Neuronal stem cell (in vitro differentiated cells): ENCODE results near the gene PDCD7.

Experiments used
- DNase-seq: peaks from one replicate; pipeline ENCODE4 v3.0.0-alpha.2; 2013; ENCODE audit warnings: low spot score
- H2AFZ ChIP-seq: one replicate; pipeline ENCODE4 v1.6.1; 2013; ENCODE audit warnings: mild to moderate bottlenecking, low read length, inconsistent platforms
- H2AK5ac ChIP-seq: 2 replicates; pipeline ENCODE4 v1.6.1; 2013; ENCODE audit warnings: low read depth, mild to moderate bottlenecking, inconsistent platforms, low read length, moderate library complexity, mixed read lengths
- H2BK120ac ChIP-seq: 2 replicates; pipeline ENCODE4 v1.6.1; 2013; ENCODE audit warnings: low read depth, mild to moderate bottlenecking, inconsistent platforms, low read length, moderate library complexity, mixed read lengths
- H2BK12ac ChIP-seq: one replicate; pipeline ENCODE4 v1.6.1; 2013; ENCODE audit warnings: low read length, inconsistent platforms
- H2BK15ac ChIP-seq: 2 replicates; pipeline ENCODE4 v1.6.1; 2013; ENCODE audit warnings: mild to moderate bottlenecking, low read length, inconsistent platforms, mixed read lengths
- H2BK5ac ChIP-seq: one replicate; pipeline ENCODE4 v1.6.1; 2013; ENCODE audit warnings: inconsistent platforms, mild to moderate bottlenecking, low read length, moderate library complexity
- H3K14ac ChIP-seq: one replicate; pipeline ENCODE4 v1.6.1; 2013; ENCODE audit warnings: low read length, inconsistent platforms
- H3K18ac ChIP-seq: 2 replicates; pipeline ENCODE4 v1.6.1; 2013; ENCODE audit warnings: low read length, inconsistent platforms
- H3K23ac ChIP-seq: 2 replicates; pipeline ENCODE4 v1.6.1; 2013; ENCODE audit warnings: low read depth, mild to moderate bottlenecking, mixed read lengths, low read length, inconsistent platforms; ENCODE audit not compliant: poor library complexity
- H3K27ac ChIP-seq: replicated peaks from 3 replicates; pipeline ENCODE4 v1.5.1; 2013; ENCODE audit warnings: low read length, inconsistent platforms
- H3K27me3 ChIP-seq, 3 experiments: 2 replicates each; pipeline ENCODE4 v1.6.1; 2013; ENCODE audit warnings: low read length in 3 of 3, mild to moderate bottlenecking in 2 of 3, inconsistent platforms in 1 of 3, low read depth in 1 of 3, mixed read lengths in 1 of 3, moderate library complexity in 1 of 3; ENCODE audit not compliant: control insufficient read depth in 3 of 3, insufficient read depth in 3 of 3
- H3K36me3 ChIP-seq, 2 donors: replicated peaks in 1 of 2; 2 replicates each; pipeline ENCODE4 v1.6.1; 2013; ENCODE audit warnings: low read length in 2 of 2; ENCODE audit not compliant: control insufficient read depth in 2 of 2, insufficient read depth in 2 of 2
- H3K4ac ChIP-seq: 2 replicates; pipeline ENCODE4 v1.6.1; 2013; ENCODE audit warnings: inconsistent platforms, mild to moderate bottlenecking, low read length, moderate library complexity
- H3K4me1 ChIP-seq, 2 donors: 1 replicate in 1 of 2; 2 replicates in 1 of 2; pipeline ENCODE4 v1.6.1; 2013; ENCODE audit warnings: low read length in 2 of 2, low read depth in 1 of 2; ENCODE audit not compliant: control insufficient read depth in 2 of 2, insufficient read depth in 1 of 2
- H3K4me2 ChIP-seq: one replicate; pipeline ENCODE4 v1.6.1; 2013; ENCODE audit warnings: mild to moderate bottlenecking, low read length, inconsistent platforms; ENCODE audit not compliant: insufficient read depth, poor library complexity, severe bottlenecking
- H3K4me3 ChIP-seq, 2 donors: 2 replicates each; pipeline ENCODE4 v1.5.1; 2013; ENCODE audit warnings: low read length in 2 of 2, mild to moderate bottlenecking in 2 of 2, inconsistent platforms in 1 of 2, moderate library complexity in 1 of 2
- H3K79me1 ChIP-seq: one replicate; pipeline ENCODE4 v1.6.1; 2013; ENCODE audit warnings: low read depth, mild to moderate bottlenecking, inconsistent platforms, low read length, moderate library complexity
- H3K9ac ChIP-seq: one replicate; pipeline ENCODE4 v1.6.1; 2013; ENCODE audit warnings: mild to moderate bottlenecking, low read depth, low read length, inconsistent platforms; ENCODE audit not compliant: poor library complexity
- H3K9me3 ChIP-seq, 2 donors: replicated peaks in 1 of 2; 2 replicates each; pipeline versions ENCODE3 to v1.6.1; 2013; ENCODE audit warnings: low read length in 2 of 2, mild to moderate bottlenecking in 2 of 2, inconsistent platforms in 1 of 2, low read depth in 1 of 2, mixed read lengths in 1 of 2, moderate library complexity in 1 of 2; ENCODE audit not compliant: control insufficient read depth in 2 of 2, insufficient read depth in 1 of 2
- H4K8ac ChIP-seq: one replicate; pipeline ENCODE4 v1.6.1; 2013; ENCODE audit warnings: low read depth, mild to moderate bottlenecking, inconsistent platforms, low read length, moderate library complexity
- H4K91ac ChIP-seq: one replicate; pipeline ENCODE4 v1.6.1; 2013; ENCODE audit warnings: low read length, low read depth, mild to moderate bottlenecking, inconsistent platforms; ENCODE audit not compliant: poor library complexity
- WGBS, 2 donors: extraction: QIAGEN DNeasy Blood & Tissue Kit; methylation state at CpG; one replicate each; pipeline ENCODE4 v1.1.7; 2013; ENCODE audit warnings: missing lambda C conversion rate in 2 of 2, mixed read lengths in 1 of 2; ENCODE audit not compliant: insufficient read length in 2 of 2, insufficient replicate concordance in 1 of 2; ENCODE audit errors: extremely low coverage in 2 of 2; 5-methylcytosine and 5-hydroxymethylcytosine counted together

Gene PDCD7

DNA sequence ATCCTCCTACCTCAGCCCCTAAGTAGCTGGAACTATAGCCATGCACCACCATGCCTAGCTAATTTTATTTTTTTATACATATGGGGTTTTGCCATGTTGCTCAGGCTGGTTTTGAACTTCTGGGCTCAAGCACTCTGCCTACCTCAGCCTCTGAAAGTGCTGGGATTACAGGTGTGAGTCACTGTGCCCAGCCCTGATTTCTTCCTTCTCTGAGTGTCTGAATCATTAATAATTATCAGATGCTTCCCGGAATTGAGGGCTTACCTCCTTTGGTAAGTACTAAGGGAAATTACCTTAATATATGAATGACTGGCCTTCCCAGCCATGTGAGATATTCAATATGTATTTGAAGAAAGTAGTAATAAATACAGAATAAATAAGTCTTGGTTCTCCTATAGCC, 44.3 kb upstream of the PDCD7 start:
- H3K4me2 ChIP-seq, result no peak overlapping the region
- H3K18ac ChIP-seq, result no peak overlapping the region
- no peak overlapping the region for H3K27ac ChIP-seq
- H3K4ac ChIP-seq, result no peak overlapping the region
- no peak overlapping the region for H2BK12ac ChIP-seq
- no peak overlapping the region for H4K8ac ChIP-seq
- no peak overlapping the region for H3K23ac ChIP-seq
- peaks cover 6 to 88% of the 10 kb centered on the region in 2 donors for H3K36me3 ChIP-seq
- H3K4me3 ChIP-seq, result no peak overlapping the region
- H2BK15ac ChIP-seq, result no peak overlapping the region
- no CpG with 5 or more reads among the region's 1 CpG for WGBS, 2 donors
- H3K4me1 ChIP-seq, result no peaks in the 10 kb centered on the region
- no peaks in the 10 kb centered on the region for H3K9me3 ChIP-seq
- H3K79me1 ChIP-seq, result peaks cover 3% of the 10 kb centered on the region
- no peaks in the 10 kb centered on the region for H3K27me3 ChIP-seq
- H2BK5ac ChIP-seq, result no peak overlapping the region
- no peak overlapping the region for H2AK5ac ChIP-seq
- H4K91ac ChIP-seq, result no peak overlapping the region
- no peak overlapping the region for H2BK120ac ChIP-seq
- no peak overlapping the region for H3K14ac ChIP-seq
- H2AFZ ChIP-seq, result no peak overlapping the region
- no peak for DNase-seq
- no peak overlapping the region for H3K9ac ChIP-seq

DNA sequence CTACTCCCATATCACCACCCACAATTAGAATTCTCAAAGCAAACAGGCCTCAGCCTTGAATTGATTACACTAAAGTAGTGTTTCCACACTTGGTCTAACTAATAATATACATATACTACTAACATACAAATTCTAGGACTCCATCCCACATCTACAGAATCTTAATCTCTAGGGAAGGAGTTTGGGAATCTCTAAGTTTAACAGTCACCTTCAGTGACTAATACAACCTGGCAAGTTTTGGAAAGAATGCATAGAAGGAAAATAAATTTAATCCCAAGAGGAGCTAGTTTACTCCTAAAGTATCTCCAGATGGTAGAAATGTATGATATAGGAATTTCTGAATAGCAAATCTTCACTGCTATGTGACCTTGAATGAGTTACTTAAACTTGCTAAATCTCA, 42.4 kb upstream of the PDCD7 start:
- no peak overlapping the region for H2BK5ac ChIP-seq
- no peak overlapping the region for H3K27ac ChIP-seq
- no peaks in the 10 kb centered on the region for H3K27me3 ChIP-seq
- DNase-seq, result no peak
- no peak overlapping the region for H3K4ac ChIP-seq
- no peak overlapping the region for H3K9ac ChIP-seq
- no peak overlapping the region for H2BK12ac ChIP-seq
- H3K9me3 ChIP-seq, result no peaks in the 10 kb centered on the region
- H4K8ac ChIP-seq, result no peak overlapping the region
- H3K23ac ChIP-seq, result no peak overlapping the region
- no peaks in the 10 kb centered on the region for H3K4me1 ChIP-seq
- no peaks in the 10 kb centered on the region for H3K79me1 ChIP-seq
- H3K4me2 ChIP-seq, result no peak overlapping the region
- H4K91ac ChIP-seq, result no peak overlapping the region
- no peak overlapping the region for H2BK15ac ChIP-seq
- H2AK5ac ChIP-seq, result no peak overlapping the region
- no peak overlapping the region for H3K4me3 ChIP-seq
- no peak overlapping the region for H3K18ac ChIP-seq
- peaks cover 8 to 94% of the 10 kb centered on the region in 2 donors for H3K36me3 ChIP-seq
- no peak overlapping the region for H2AFZ ChIP-seq
- no peak overlapping the region for H3K14ac ChIP-seq
- H2BK120ac ChIP-seq, result no peak overlapping the region

DNA sequence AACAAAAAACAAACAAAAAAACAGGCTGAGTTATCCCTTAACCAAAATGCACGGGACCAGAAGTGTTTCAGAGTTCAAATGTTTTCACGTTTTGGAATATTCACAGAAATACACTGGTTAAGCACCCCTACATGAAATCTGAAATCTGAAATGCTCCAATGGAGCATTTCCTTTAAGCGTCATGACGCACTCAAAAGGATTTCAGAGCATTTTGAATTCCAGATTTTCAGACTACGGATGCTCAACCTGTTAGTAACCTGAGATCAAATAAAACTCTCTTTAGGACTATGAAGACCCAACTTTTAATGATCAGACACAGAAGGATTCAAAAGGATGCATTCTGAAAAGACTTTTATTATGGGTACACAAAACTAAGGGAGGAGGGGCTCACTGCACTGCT, 41.9 kb upstream of the PDCD7 start:
- Histone ChIP-seq H2BK12ac (no peak overlapping the region), H3K18ac (no peak overlapping the region), H3K4me1 (no peaks in the 10 kb centered on the region), H2AFZ (no peak overlapping the region), H3K36me3 (peaks cover 8 to 94% of the 10 kb centered on the region in 2 donors), H3K27me3 (no peaks in the 10 kb centered on the region), H3K27ac (no peak overlapping the region), H2BK5ac (no peak overlapping the region), H3K9me3 (no peaks in the 10 kb centered on the region), H3K9ac (no peak overlapping the region), H3K4ac (no peak overlapping the region), H2BK120ac (no peak overlapping the region), H2AK5ac (no peak overlapping the region), H3K4me2 (no peak overlapping the region), H2BK15ac (no peak overlapping the region), H3K23ac (no peak overlapping the region), H3K4me3 (no peak overlapping the region), H4K91ac (no peak overlapping the region), H3K14ac (no peak overlapping the region), H4K8ac (no peak overlapping the region), H3K79me1 (no peaks in the 10 kb centered on the region)
- no peak for DNase-seq
- WGBS, 2 donors, result no CpG with 5 or more reads among the region's 5 CpGs

DNA sequence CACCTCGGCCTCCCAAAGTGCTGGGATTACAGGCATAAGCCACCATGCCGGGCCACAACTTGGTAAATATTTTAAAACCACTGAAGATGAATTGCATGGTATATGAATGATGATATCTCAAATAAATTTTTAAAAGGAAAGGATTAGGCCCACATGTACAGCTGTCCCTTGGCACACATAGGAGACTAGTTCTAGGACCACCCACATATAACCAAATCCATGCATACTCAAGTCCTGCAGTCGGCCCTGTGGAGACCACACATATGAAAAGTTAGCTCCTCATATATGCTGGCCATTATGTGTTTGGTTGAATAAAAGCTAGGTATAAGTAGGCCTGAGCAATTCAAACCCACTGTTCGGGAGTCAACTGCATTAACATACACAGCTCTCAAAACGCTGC, 40.9 kb upstream of the PDCD7 start:
- Histone ChIP-seq H2AK5ac (no peak overlapping the region), H3K27ac (no peak overlapping the region)

More for the DNA sequence above, 40.9 kb upstream of the PDCD7 start:
- Histone ChIP-seq H3K4me1 (no peaks in the 10 kb centered on the region), H3K36me3 (peaks cover 8 to 93% of the 10 kb centered on the region in 2 donors), H3K27me3 (no peaks in the 10 kb centered on the region), H2BK5ac (no peak overlapping the region), H3K4ac (no peak overlapping the region), H3K4me2 (no peak overlapping the region), H3K79me1 (no peaks in the 10 kb centered on the region), H3K4me3 (no peak overlapping the region), H2BK120ac (no peak overlapping the region), H3K23ac (no peak overlapping the region), H3K9ac (no peak overlapping the region), H2BK12ac (no peak overlapping the region), H2AFZ (no peak overlapping the region), H3K18ac (no peak overlapping the region), H4K8ac (no peak overlapping the region), H3K14ac (no peak overlapping the region), H2BK15ac (no peak overlapping the region), H4K91ac (no peak overlapping the region), H3K9me3 (no peaks in the 10 kb centered on the region)
- no peak for DNase-seq
- WGBS, 2 donors, result no CpG with 5 or more reads among the region's 5 CpGs
